Renal pelvis (tissue), 4 donors: ENCODE data around the gene LAMA4. TPM values are rescaled to one million over a fixed set of nuclear protein-coding genes. Genes with fewer than 3 reads are reported as not detected.
"Not testable (repeated sequence)": the region's sequence is repeated elsewhere in the genome, so short reads cannot be mapped to it uniquely, and the experiment has no call there.

ENCODE experiments used
- DNase-seq: peaks from one replicate; pipeline ENCODE4 v3.0.0-alpha.2; 2013
- polyA plus RNA-seq, 3 donors: library from polyadenylated mRNA; unstranded; fragments of 120-200 nt; gene quantifications; one replicate each; pipeline ENCODE4 v1.2.1, GENCODE V29; 2013; ENCODE audit not compliant: insufficient read length in 3 of 3

The LAMA4 gene
- polyA plus RNA-seq, 3 donors, result 77.4 to 93.6 (median 90.1) TPM

GRCh38 chr6:112216662-112217551 lies 37.5 kb downstream of the LAMA4 start:
- peak; percentile 48 for DNase-seq

GRCh38 chr6:112215488-112216284 lies 38.7 kb downstream of the LAMA4 start:
- no peak for DNase-seq

GRCh38 chr6:112214739-112215269 lies 39.6 kb downstream of the LAMA4 start:
- DNase-seq, result no peak

- no peak for DNase-seq
These were observed 43.5 kb downstream of the LAMA4 start for GRCh38 chr6:112210852-112211251.

- no peak for DNase-seq
These were observed 45.2 kb downstream of the LAMA4 start for GRCh38 chr6:112209131-112209530.

GRCh38 chr6:112207776-112208175 lies 46.6 kb downstream of the LAMA4 start:
- DNase-seq, result no peak

GRCh38 chr6:112207131-112207530 lies 47.2 kb downstream of the LAMA4 start:
- DNase-seq, result no peak

- no peak for DNase-seq
These were observed 48.3 kb downstream of the LAMA4 start for GRCh38 chr6:112206110-112206458.

GRCh38 chr6:112205427-112206109 lies 48.8 kb downstream of the LAMA4 start:
- DNase-seq, result no peak

GRCh38 chr6:112204350-112204706 lies 50.0 kb downstream of the LAMA4 start:
- no peak for DNase-seq

GRCh38 chr6:112203577-112204349 lies 50.6 kb downstream of the LAMA4 start:
- no peak for DNase-seq

GRCh38 chr6:112202639-112203341 lies 51.6 kb downstream of the LAMA4 start:
- DNase-seq, result no peak

GRCh38 chr6:112200185-112200914 lies 54.0 kb downstream of the LAMA4 start:
- DNase-seq, result not testable (repeated sequence)

GRCh38 chr6:112199001-112199403 lies 55.4 kb downstream of the LAMA4 start:
- no peak for DNase-seq

GRCh38 chr6:112198582-112198981 lies 55.8 kb downstream of the LAMA4 start:
- no peak for DNase-seq

GRCh38 chr6:112197636-112198035 lies 56.7 kb downstream of the LAMA4 start:
- no peak for DNase-seq

- no peak for DNase-seq
These were observed 58.1 kb downstream of the LAMA4 start for GRCh38 chr6:112196306-112196705.

GRCh38 chr6:112195166-112195565 lies 59.2 kb downstream of the LAMA4 start:
- no peak for DNase-seq

- DNase-seq, result no peak
These were observed 59.9 kb downstream of the LAMA4 start for GRCh38 chr6:112194511-112194910.

GRCh38 chr6:112193535-112194051 lies 60.8 kb downstream of the LAMA4 start:
- DNase-seq, result no peak
